KG1 (cell line): ENCODE data around the gene GNA12.
"Not testable (repeated sequence)": the region's sequence is repeated elsewhere in the genome, so short reads cannot be mapped to it uniquely, and the experiment has no call there.

Experiments
- DNase-seq: peaks from one replicate; lab custom pipeline; 2025; lab: John Stamatoyannopoulos, UW

GNA12 gene

GRCh38 chr7:2864204-2864985 lies 20.3 kb upstream of the GNA12 start:
- DNase-seq: no peak

GRCh38 chr7:2863461-2864066 lies 19.5 kb upstream of the GNA12 start:
- DNase-seq: peak; percentile 41

GRCh38 chr7:2862831-2863361 lies 18.8 kb upstream of the GNA12 start:
- DNase-seq: no peak

GRCh38 chr7:2861509-2861908 lies 17.4 kb upstream of the GNA12 start:
- DNase-seq: no peak

GRCh38 chr7:2860627-2861133 lies 16.6 kb upstream of the GNA12 start:
- no peak for DNase-seq

GRCh38 chr7:2859952-2860351 lies 15.8 kb upstream of the GNA12 start:
- no peak for DNase-seq

- no peak for DNase-seq
These were observed 14.5 kb upstream of the GNA12 start for GRCh38 chr7:2858621-2859020.

- no peak for DNase-seq
These were observed 12.5 kb upstream of the GNA12 start for GRCh38 chr7:2856388-2857169.

- DNase-seq: no peak
These were observed 11.3 kb upstream of the GNA12 start for GRCh38 chr7:2855386-2855785.

- not testable (repeated sequence) for DNase-seq
These were observed 9.4 kb upstream of the GNA12 start for GRCh38 chr7:2853552-2853951.

- no peak for DNase-seq
These were observed 9.0 kb upstream of the GNA12 start for GRCh38 chr7:2853147-2853546.

- DNase-seq: no peak
These were observed 7.4 kb upstream of the GNA12 start for GRCh38 chr7:2851497-2851896.

DNA sequence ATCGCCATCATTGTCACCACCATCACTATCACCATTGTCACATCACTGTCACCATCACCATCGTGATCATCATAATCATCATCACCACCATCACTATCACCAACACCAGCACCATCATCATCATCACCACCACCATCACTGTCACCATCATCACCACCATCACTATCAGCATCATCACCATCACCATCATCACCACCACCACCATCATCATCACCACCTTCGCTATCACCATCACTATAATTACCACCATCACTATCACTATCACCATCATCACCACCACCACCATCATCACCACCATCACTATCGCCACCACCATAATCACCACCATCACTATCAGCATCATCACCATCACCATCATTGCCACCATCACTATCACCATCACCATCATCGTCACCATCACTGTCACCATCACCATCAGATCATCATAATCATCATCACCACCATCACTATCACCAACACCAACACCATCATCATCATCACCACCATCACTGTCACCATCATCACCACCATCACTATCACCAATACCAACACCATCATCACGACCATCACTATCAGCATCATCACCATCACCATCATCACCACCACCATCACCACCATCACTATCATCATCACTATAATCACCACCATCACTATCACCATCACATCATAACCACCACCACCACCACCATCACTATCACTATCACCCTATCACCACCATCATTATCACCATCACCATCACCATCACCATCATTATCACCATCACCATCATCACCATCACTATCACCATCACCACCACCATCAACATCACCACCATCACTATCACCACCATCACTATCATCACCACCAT lies 6.0 kb upstream of the GNA12 start:
- no peak for DNase-seq

DNA sequence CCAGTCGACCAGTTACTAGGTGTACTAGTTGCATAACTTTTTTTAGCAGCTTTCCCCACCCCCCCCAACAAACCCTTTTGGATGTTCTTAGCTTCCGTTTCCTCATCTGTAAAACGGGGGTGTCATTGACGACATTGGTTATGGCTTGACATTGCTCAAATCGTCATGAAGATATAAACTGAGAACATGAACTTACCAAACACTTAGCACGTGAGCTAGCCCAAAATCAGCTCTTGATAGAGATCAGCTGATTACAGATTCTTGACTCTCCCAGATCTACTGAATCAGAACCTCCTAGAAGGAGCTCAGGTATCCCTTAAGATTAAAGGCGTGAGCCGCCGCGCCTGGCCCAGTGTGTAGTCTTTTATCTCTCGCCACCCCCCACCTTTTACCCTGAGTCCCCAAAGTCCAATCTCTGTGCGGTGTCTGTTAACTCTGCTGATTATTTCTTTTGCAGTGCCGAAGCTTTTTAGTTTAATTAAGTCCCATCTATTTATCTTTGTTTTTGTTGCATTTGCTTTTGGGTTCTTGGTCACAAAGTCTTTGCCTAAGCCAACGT lies 1.0 kb upstream of the GNA12 start:
- DNase-seq: no peak

GRCh38 chr7:2843711-2844152 lies 376 bp downstream of the GNA12 start:
- no peak for DNase-seq

- no peak for DNase-seq
These were observed 870 bp downstream of the GNA12 start for GRCh38 chr7:2843191-2843685.

DNA sequence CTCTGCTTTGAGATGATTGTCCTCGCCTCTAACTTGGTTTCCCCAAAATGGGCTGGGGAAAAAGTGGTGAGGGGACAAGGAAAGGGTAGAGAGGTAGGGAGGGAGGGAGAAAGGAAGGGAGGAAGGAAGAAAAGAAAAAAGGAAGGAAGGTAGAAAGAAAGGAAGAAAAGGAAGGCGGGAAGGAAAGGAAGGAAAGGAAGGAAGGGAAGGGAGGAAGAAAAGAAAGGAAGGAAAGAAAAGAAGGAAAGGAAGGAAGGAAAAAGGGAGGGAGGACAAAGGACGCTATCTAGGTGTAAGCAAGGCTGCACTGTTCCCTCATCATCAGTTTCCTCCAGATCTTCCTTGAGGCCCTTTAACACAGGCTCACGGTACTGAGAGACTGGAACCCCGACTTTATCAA lies 2.2 kb downstream of the GNA12 start:
- no peak for DNase-seq

GRCh38 chr7:2840458-2840857 lies 3.6 kb downstream of the GNA12 start:
- no peak for DNase-seq

GRCh38 chr7:2838873-2839578 lies 5.1 kb downstream of the GNA12 start:
- no peak for DNase-seq

GRCh38 chr7:2838451-2838850 lies 5.7 kb downstream of the GNA12 start:
- DNase-seq: no peak
